Ovary (tissue), 9 donors: Measurements from ENCODE around the gene SELP. TPM values are rescaled to one million over a fixed set of nuclear protein-coding genes. Genes with fewer than 3 reads are reported as not detected.

Experiments used
- DNase-seq, 5 donors: peaks; one replicate each; pipeline ENCODE4 v3.0.0-alpha.2; 2019 to 2020
- H3K27ac ChIP-seq, 2 donors: fragments of 200-600 bp; one replicate each; pipeline versions ENCODE4 v1.5.1 to v1.8.0; 2019 to 2022
- H3K27me3 ChIP-seq: fragments of 200-600 bp; one replicate; pipeline ENCODE4 v1.8.0; 2022
- H3K36me3 ChIP-seq: fragments of 200-600 bp; sonication (generic); one replicate; pipeline ENCODE4 v1.5.1; 2019
- H3K4me1 ChIP-seq: one replicate; pipeline ENCODE4 v1.8.1; 2013; ENCODE audit warnings: mild to moderate bottlenecking, moderate library complexity; ENCODE audit not compliant: insufficient read depth
- H3K4me3 ChIP-seq: fragments of 200-600 bp; sonication (generic); one replicate; pipeline ENCODE4 v1.5.1; 2017
- H3K9me3 ChIP-seq, 2 donors: fragments of 200-600 bp in 1 of 2; sonication (generic) in 1 of 2; one replicate each; pipeline versions ENCODE4 v1.5.1 to v1.8.1; 2013 to 2019; ENCODE audit warnings: mild to moderate bottlenecking in 1 of 2, moderate library complexity in 1 of 2
- CTCF ChIP-seq, 3 donors: fragments of 450-650 bp in 2 of 3; fragments of 200-600 bp in 1 of 3; IDR thresholded peaks; one replicate each; pipeline versions ENCODE4 v1.5.1 to v1.8.0; 2016 to 2022; ENCODE audit warnings: antibody characterized with exemption in 3 of 3, mild to moderate bottlenecking in 1 of 3
- EP300 ChIP-seq: sonication (generic); formaldehyde crosslinking; IDR thresholded peaks from one replicate; pipeline ENCODE4 v1.6.1; 2017; ENCODE audit warnings: antibody characterized with exemption
- POLR2A ChIP-seq: fragments of 450-650 bp; IDR thresholded peaks from one replicate; pipeline ENCODE4 v1.6.1; 2017; ENCODE audit warnings: antibody characterized with exemption, mild to moderate bottlenecking, moderate library complexity
- WGBS, 3 donors: extraction: QIAGEN DNeasy Blood & Tissue Kit in 1 of 3; methylation state at CpG; one replicate each; pipeline versions ENCODE4 v1.1.5 to v1.1.7; 2013 to 2017; 5-methylcytosine and 5-hydroxymethylcytosine counted together
- intact Hi-C, 4 donors: fragments of 100-400 bp; cut with DNase I; formaldehyde crosslinking; loops; one replicate each; pipeline versions ENCODE4 v1.11.0 to v1.15.1; 2022 to 2023
- polyA plus RNA-seq, 2 donors: library from polyadenylated mRNA; stranded (reverse); fragments of 200-250 nt in 1 of 2; fragments of 350-450 nt in 1 of 2; fragmentation: Illumina TruSeq in 1 of 2; extraction: RNeasy Lipid Tissue Mini Kit (QIAGEN cat#74804) in 1 of 2; gene quantifications; one replicate each; pipeline ENCODE4 v1.2.3, GENCODE V29; 2013 to 2014
- total RNA-seq, 7 donors: library from RNA; depleted of rRNA in 2 of 7; stranded (reverse); fragments of >200 nt in 2 of 7; fragmentation: NEBNext Ultra II Directional in 3 of 7; extraction: Animal tissue kit (Norgen Biotek cat#: 25700) in 3 of 7; gene quantifications; one replicate each; pipeline versions ENCODE4 v1.1.0 to v1.2.4, GENCODE V29; 2016 to 2023
- donor health status: DM: no; HTN: no; CAD: no; lungs with moderate emphysema.
- donor health status: DM: no; HTN: no; CAD: no.
- donor health status: Bipolar disorder and iron deficiency.
- donor health status: DM: yes; HTN: yes; CAD: no.
- donor health status: DM: no; HTN: no; CAD: no.
- donor health status: DM: yes; HTN: yes; CAD: no.

Gene SELP
- total and polyA plus RNA-seq, 9 donors = 0.68 to 19.7 (median 5.2) TPM

- no peaks in the 10 kb centered on the region for H3K4me1 ChIP-seq
- 58 to 66% (median 58%) methylated on average over 5 of the region's 5 CpGs for WGBS, 3 donors
- no peaks in the 10 kb centered on the region for H3K9me3 ChIP-seq
- intact Hi-C loops = no loop called here
- DNase-seq = no peak
- H3K27ac ChIP-seq = no peak overlapping the region
- H3K4me3 ChIP-seq = no peak overlapping the region
- TF ChIP-seq POLR2A (no peak), CTCF (IDR thresholded peaks at IDR 0.05) (no peak), EP300 (no peak)
- no peaks in the 10 kb centered on the region for H3K27me3 ChIP-seq
- no peaks in the 10 kb centered on the region for H3K36me3 ChIP-seq
These were observed 25.0 kb downstream of the SELP start for GRCh38 chr1:169604781-169605560.

- Histone ChIP-seq H3K27me3 (no peaks in the 10 kb centered on the region), H3K4me3 (no peak overlapping the region), H3K36me3 (no peaks in the 10 kb centered on the region), H3K4me1 (no peaks in the 10 kb centered on the region), H3K27ac (no peak overlapping the region), H3K9me3 (no peaks in the 10 kb centered on the region)
- 28 to 38% (median 36%) methylated on average over 3 of the region's 3 CpGs for WGBS, 3 donors
- TF ChIP-seq EP300 (no peak), POLR2A (no peak), CTCF (IDR thresholded peaks at IDR 0.05) (no peak)
- DNase-seq = no peak
- intact Hi-C loops = no loop called here
These were observed 28.6 kb downstream of the SELP start for GRCh38 chr1:169601096-169601881.

GRCh38 chr1:169595764-169596711 lies 33.9 kb downstream of the SELP start:
- no peak for DNase-seq
- Histone ChIP-seq H3K27me3 (no peaks in the 10 kb centered on the region), H3K27ac (no peak overlapping the region), H3K4me3 (no peak overlapping the region), H3K36me3 (no peaks in the 10 kb centered on the region), H3K4me1 (no peaks in the 10 kb centered on the region), H3K9me3 (no peaks in the 10 kb centered on the region)
- no peak for TF ChIP-seq POLR2A
- no peak for TF ChIP-seq CTCF (IDR thresholded peaks at IDR 0.05)
- no peak for TF ChIP-seq EP300
- WGBS, 3 donors = 30 to 45% (median 32%) methylated on average over 3 of the region's 3 CpGs
- intact Hi-C loops = no loop called here

DNA sequence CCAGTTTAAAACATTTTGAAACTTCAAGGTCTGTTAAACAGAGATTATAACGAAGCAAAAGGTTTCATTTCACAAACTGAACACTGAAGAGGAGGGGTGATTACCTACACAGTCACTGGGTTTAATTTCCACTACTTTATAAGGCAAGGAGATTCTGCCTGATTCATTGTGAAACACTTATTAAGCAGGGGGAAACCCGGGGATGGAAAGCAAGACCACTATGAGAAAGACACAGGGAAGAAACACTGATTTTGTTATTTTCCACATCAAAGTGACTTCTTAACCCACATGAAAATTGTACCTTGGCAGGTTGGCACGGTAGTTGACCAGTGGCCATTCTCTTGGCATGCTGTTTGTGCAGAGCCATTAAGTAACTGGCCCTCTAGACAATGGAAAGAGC lies 35.5 kb downstream of the SELP start:
- Histone ChIP-seq H3K27ac (no peak overlapping the region), H3K27me3 (no peaks in the 10 kb centered on the region), H3K4me1 (no peaks in the 10 kb centered on the region), H3K9me3 (no peaks in the 10 kb centered on the region), H3K36me3 (no peaks in the 10 kb centered on the region), H3K4me3 (no peak overlapping the region)
- WGBS, 3 donors = 41 to 53% (median 46%) methylated on average over 3 of the region's 3 CpGs
- intact Hi-C loops = no loop called here
- no peak for DNase-seq
- TF ChIP-seq EP300 (no peak), CTCF (IDR thresholded peaks at IDR 0.05) (no peak), POLR2A (no peak)
